A549 (cell line): Measurements from ENCODE around the gene HSPA2. TPM values are rescaled to one million over a fixed set of nuclear protein-coding genes. Genes with fewer than 3 reads are reported as not detected.

ENCODE experiments used
- ATAC-seq, 2 experiments: fragments of 200-7000 bp in 1 of 2; fragments of >200 bp in 1 of 2; cut with Nextera tagmentation in 1 of 2; cut with Tn5 transposase in 1 of 2; 3 replicates each; pipeline versions ENCODE4 v1.8.0 to v1.9.1; 2018 to 2020; ENCODE audit warnings: mild to moderate bottlenecking in 1 of 2, moderate library complexity in 1 of 2
- CTCF ChIA-PET: fragments of 300-600 bp; sonication (Branson Sonifier 250); formaldehyde crosslinking; extraction: SDS; loops from one replicate; lab custom pipeline; 2021; ENCODE audit warnings: antibody characterized with exemption, inconsistent platforms; lab: Yijun Ruan, JAX
- POLR2A ChIA-PET: fragments of 350-600 bp; formaldehyde crosslinking; extraction: SDS; loops from one replicate; lab custom pipeline; 2021; ENCODE audit warnings: antibody characterized with exemption, inconsistent platforms; lab: Yijun Ruan, JAX
- DNase-seq, 2 experiments: peaks; one replicate each; pipeline versions ENCODE4 v3.0.0 to v3.0.0-alpha.2; 2011 to 2016; ENCODE audit warnings: low read depth in 1 of 2, low spot score in 1 of 2
- FAIRE-seq: peaks from 2 replicates; lab custom pipeline; 2011; peaks lifted over from hg19 to GRCh38; lab: Jason Lieb, UNC
- H3K27ac ChIP-seq, 2 experiments: fragments of >200 bp; sonication (Bioruptor Twin); formaldehyde crosslinking; 3 replicates each; pipeline ENCODE4 v1.5.1; 2016 to 2017
- H3K4me1 ChIP-seq: fragments of >200 bp; sonication (Bioruptor Twin); formaldehyde crosslinking; 3 replicates; pipeline ENCODE4 v1.6.1; 2016
- H3K4me2 ChIP-seq: fragments of >200 bp; sonication (Bioruptor Twin); formaldehyde crosslinking; 3 replicates; pipeline ENCODE4 v1.6.1; 2016
- H3K4me3 ChIP-seq: fragments of >200 bp; sonication (Bioruptor Twin); formaldehyde crosslinking; 3 replicates; pipeline ENCODE4 v1.5.1; 2016
- H3K9me3 ChIP-seq: fragments of >200 bp; sonication (Bioruptor Twin); formaldehyde crosslinking; 3 replicates; pipeline ENCODE4 v1.6.1; 2016
- CEBPB ChIP-seq, 2 experiments: fragments of >200 bp in 1 of 2; sonication (Bioruptor Twin) in 1 of 2; formaldehyde crosslinking in 1 of 2; IDR thresholded peaks; 2 replicates each; pipeline ENCODE4 v1.6.1; 2012 to 2016
- CHD2 ChIP-seq: fragments of 150-350 bp; IDR thresholded peaks from 2 replicates; pipeline ENCODE4 v1.6.1; 2014; ENCODE audit warnings: low read length; ENCODE audit not compliant: partially characterized antibody
- EHMT2 ChIP-seq: fragments of 200-600 bp; sonication (generic); IDR thresholded peaks from 2 replicates; pipeline ENCODE4 v1.6.1; 2016; ENCODE audit warnings: antibody characterized with exemption, low read depth, mild to moderate bottlenecking, moderate library complexity
- FOSB ChIP-seq: fragments of 250-450 bp; sonication (Bioruptor Pico); IDR thresholded peaks from 2 replicates; pipeline ENCODE4 v1.5.0; 2020; ENCODE audit warnings: mild to moderate bottlenecking, moderate library complexity
- FOSL2 ChIP-seq, 2 experiments: fragments of 450-650 bp in 1 of 2; fragments of >200 bp in 1 of 2; sonication (Bioruptor Twin) in 1 of 2; formaldehyde crosslinking; IDR thresholded peaks; 2 replicates each; pipeline versions ENCODE4 v1.5.0 to v1.6.1; 2016 to 2020; ENCODE audit warnings: mild to moderate bottlenecking in 1 of 2, moderate library complexity in 1 of 2
- FOXS1 ChIP-seq: fragments of 250-450 bp; sonication (Bioruptor Pico); IDR thresholded peaks from 2 replicates; pipeline ENCODE4 v1.5.0; 2020; ENCODE audit warnings: mild to moderate bottlenecking, moderate library complexity
- HDAC2 ChIP-seq: fragments of 200-600 bp; sonication (generic); IDR thresholded peaks from 2 replicates; pipeline ENCODE4 v1.6.1; 2016
- HOXB13 ChIP-seq: fragments of 250-450 bp; sonication (Bioruptor Pico); IDR thresholded peaks from 2 replicates; pipeline ENCODE4 v1.5.0; 2020; ENCODE audit warnings: low read depth, mild to moderate bottlenecking, moderate library complexity
- JUN ChIP-seq, 2 experiments: fragments of >200 bp; sonication (Bioruptor Twin); formaldehyde crosslinking; IDR thresholded peaks; 2 replicates in 1 of 2; 3 replicates in 1 of 2; pipeline ENCODE4 v1.6.1; 2016 to 2017
- JUNB ChIP-seq: fragments of >200 bp; sonication (Bioruptor Twin); formaldehyde crosslinking; IDR thresholded peaks from 2 replicates; pipeline ENCODE4 v1.6.1; 2016
- MYC ChIP-seq: IDR thresholded peaks from 2 replicates; pipeline ENCODE4 v1.6.1; 2012; ENCODE audit warnings: mild to moderate bottlenecking, inconsistent platforms, low read length, improper control_type of control experiment, borderline replicate concordance
- NR3C1 ChIP-seq: fragments of >200 bp; sonication (Bioruptor Twin); formaldehyde crosslinking; IDR thresholded peaks from 3 replicates; pipeline ENCODE4 v1.6.1; 2017
- POLR2A ChIP-seq: IDR thresholded peaks from 2 replicates; pipeline ENCODE4 v1.6.1; 2012; ENCODE audit warnings: mild to moderate bottlenecking, low read length
- RARB ChIP-seq: fragments of 250-450 bp; sonication (Bioruptor Pico); IDR thresholded peaks from 2 replicates; pipeline ENCODE4 v1.8.0; 2021; ENCODE audit warnings: mild to moderate bottlenecking, moderate library complexity
- RFX5 ChIP-seq: fragments of 450-650 bp; IDR thresholded peaks from 2 replicates; pipeline ENCODE4 v1.7.1; 2014; ENCODE audit warnings: antibody characterized with exemption, mild to moderate bottlenecking, moderate library complexity
- RNF2 ChIP-seq: fragments of 200-600 bp; sonication (generic); IDR thresholded peaks from 2 replicates; pipeline ENCODE4 v1.6.1; 2016; ENCODE audit warnings: low read depth, mild to moderate bottlenecking, antibody characterized with exemption, moderate library complexity, borderline replicate concordance
- SREBF2 ChIP-seq: fragments of 450-650 bp; IDR thresholded peaks from 2 replicates; pipeline ENCODE4 v1.6.1; 2014; ENCODE audit warnings: mild to moderate bottlenecking, moderate library complexity
- TP53 ChIP-seq: fragments of 250-450 bp; sonication (Bioruptor Pico); IDR thresholded peaks from 2 replicates; pipeline ENCODE4 v1.5.0; 2021; ENCODE audit warnings: mild to moderate bottlenecking, moderate library complexity
- WGBS: methylation state at CpG from one replicate; pipeline ENCODE4 v1.1.6; 2017; ENCODE audit errors: missing lambda C conversion rate; 5-methylcytosine and 5-hydroxymethylcytosine counted together
- polyA plus RNA-seq, 4 experiments: library from polyadenylated mRNA; depleted of rRNA in 3 of 4; stranded (reverse); fragments of >200 nt; fragmentation: RNase III in 1 of 4; extraction: RNeasy Plus Mini Kit Qiagen cat#74134 plus additional on column Dnase treatment in 1 of 4; gene quantifications; 2 replicates in 3 of 4; 3 replicates in 1 of 4; pipeline ENCODE4 v1.2.3, GENCODE V29; 2011 to 2017
- TF ChIP-seq, protein P1 (sequence below): fragments of 250-450 bp; sonication (Bioruptor Pico); IDR thresholded peaks from 2 replicates; pipeline ENCODE4 v1.5.0; 2020; ENCODE audit warnings: low read depth, mild to moderate bottlenecking, moderate library complexity
- TF ChIP-seq, protein P2 (sequence below): fragments of >200 bp; sonication (Bioruptor Twin); formaldehyde crosslinking; IDR thresholded peaks from 3 replicates; pipeline ENCODE4 v1.6.1; 2016
- TF ChIP-seq, protein P3 (sequence below): fragments of >200 bp; sonication (Bioruptor Twin); formaldehyde crosslinking; IDR thresholded peaks from 2 replicates; pipeline ENCODE4 v1.6.1; 2016

The HSPA2 gene
- polyA plus RNA-seq, 2 of the 4 experiments (the other 2 are of a cell fraction), result 59.9 to 156 TPM

DNA sequence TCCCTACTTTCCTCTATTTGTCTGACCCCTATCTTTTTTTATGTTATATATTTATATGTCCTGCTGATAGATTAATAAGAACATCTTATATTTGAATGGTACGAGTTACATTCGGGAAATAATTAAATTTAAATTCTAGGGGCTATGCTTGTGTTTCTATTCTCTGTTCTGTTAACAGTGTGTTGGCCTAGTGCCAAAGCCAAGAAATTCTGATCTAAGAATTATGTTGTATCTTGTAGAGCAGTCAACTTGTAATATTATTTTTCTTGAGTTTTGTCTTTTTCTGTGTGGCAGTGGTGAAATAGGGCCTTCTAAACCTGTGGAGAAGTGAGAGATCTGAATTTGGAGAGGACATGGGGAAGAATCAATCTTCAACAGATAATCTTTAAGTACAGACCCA is 9.0 kb upstream of the HSPA2 start:
- 91% methylated on average over 2 of the region's 2 CpGs for WGBS
- FAIRE-seq (no peak), ATAC-seq (no peak)
- no peak overlapping the region for H3K4me2 ChIP-seq
- CTCF ChIA-PET, result interaction anchor here (1.0 to 2.6 kb wide), 2 partner anchors 105 to 380 kb away, joined by 3 to 13 read pairs; no protein-coding TSS in a partner anchor
- H3K4me3 ChIP-seq, result no peak overlapping the region
- no peak for TF ChIP-seq RARB (CRISPR knock-in tag)
- no peak for TF ChIP-seq HOXB13 (CRISPR knock-in tag)
- no peak for TF ChIP-seq RFX5
- no peak for TF ChIP-seq JUNB
- TF ChIP-seq, protein P1, sequence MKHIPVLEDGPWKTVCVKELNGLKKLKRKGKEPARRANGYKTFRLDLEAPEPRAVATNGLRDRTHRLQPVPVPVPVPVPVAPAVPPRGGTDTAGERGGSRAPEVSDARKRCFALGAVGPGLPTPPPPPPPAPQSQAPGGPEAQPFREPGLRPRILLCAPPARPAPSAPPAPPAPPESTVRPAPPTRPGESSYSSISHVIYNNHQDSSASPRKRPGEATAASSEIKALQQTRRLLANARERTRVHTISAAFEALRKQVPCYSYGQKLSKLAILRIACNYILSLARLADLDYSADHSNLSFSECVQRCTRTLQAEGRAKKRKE (CRISPR knock-in tag), result no peak
- TF ChIP-seq HDAC2, result no peak
- TF ChIP-seq, all 56 proteins: peak for 0
- POLR2A ChIA-PET, result interaction anchor here (1.2 kb wide), 1 partner anchor 9 kb away, joined by 5 read pairs; the partner anchor contains the start of gene HSPA2
- DNase-seq, result no peak
- Histone ChIP-seq H3K9me3 (no peaks in the 10 kb centered on the region), H3K27ac (no peak overlapping the region), H3K4me1 (peaks cover 4% of the 10 kb centered on the region; the same call in 2 of the 3 replicates)

DNA sequence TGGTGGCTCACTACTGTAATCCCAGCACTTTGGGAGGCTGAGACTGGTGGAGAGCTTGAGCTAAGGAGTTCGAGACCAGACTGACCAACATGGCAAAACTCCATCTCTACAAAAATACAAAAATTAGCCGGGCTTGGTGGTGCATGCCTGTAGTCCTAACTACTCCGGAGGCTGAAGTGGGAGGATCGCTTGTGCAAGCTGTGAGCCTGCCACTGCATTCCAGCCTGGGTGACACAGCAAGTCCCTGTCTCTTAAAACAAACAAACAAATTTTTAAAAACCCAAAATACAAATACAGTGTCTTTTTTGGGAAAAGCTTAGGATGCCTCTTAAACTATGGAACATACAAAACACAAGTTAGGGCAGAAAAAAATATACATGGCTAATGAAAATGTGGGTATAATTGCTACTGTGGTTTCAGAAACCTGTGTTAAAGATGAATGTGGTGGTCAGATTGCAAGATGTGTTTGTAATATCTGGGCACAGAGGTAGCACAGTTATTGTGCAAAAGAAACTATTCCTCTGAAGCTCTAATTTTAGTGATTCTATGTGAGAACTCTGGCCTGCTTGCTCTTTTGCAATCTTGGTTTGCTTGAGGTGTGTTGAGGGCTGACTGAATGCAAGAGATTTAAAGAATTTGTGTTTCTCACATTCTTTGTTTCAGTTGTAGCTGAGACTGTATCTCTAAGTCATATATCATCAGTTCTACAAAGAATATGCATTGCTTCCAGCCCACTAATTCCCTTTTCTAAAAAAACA is 3.9 kb upstream of the HSPA2 start:
- FAIRE-seq (no peak), ATAC-seq (no peak), DNase-seq (peak in 1 of 2 experiments; percentile 39)
- TF ChIP-seq CEBPB (IDR thresholded peaks at IDR 0.05), result peak; percentile 9 to 59; a peak in 3 of 4 replicates
- no peak for TF ChIP-seq NR3C1
- no peak for TF ChIP-seq FOXS1 (CRISPR knock-in tag)
- no peak for TF ChIP-seq TP53 (CRISPR knock-in tag)
- peak overlapping the region; percentile 35 to 72; a peak in 5 of 6 replicates for H3K27ac ChIP-seq
- peak overlapping the region; percentile 41 for H3K4me2 ChIP-seq
- no peak overlapping the region for H3K4me3 ChIP-seq
- WGBS, result 35% methylated on average over 4 of the region's 4 CpGs
- H3K4me1 ChIP-seq, result peaks cover 13% of the 10 kb centered on the region; the same call in 2 of the 3 replicates
- POLR2A ChIA-PET, result interaction anchor here (0.7 to 0.8 kb wide), 2 partner anchors 17 to 31 kb away, joined by 3 read pairs; no protein-coding TSS in a partner anchor
- CTCF ChIA-PET, result interaction anchor here (0.7 to 12.4 kb wide), 3 partner anchors 26 to 170 kb away, joined by 3 to 182 read pairs (median 5); no protein-coding TSS in a partner anchor
- H3K9me3 ChIP-seq, result peaks cover 6% of the 10 kb centered on the region; the same call in 2 of the 3 replicates

DNA sequence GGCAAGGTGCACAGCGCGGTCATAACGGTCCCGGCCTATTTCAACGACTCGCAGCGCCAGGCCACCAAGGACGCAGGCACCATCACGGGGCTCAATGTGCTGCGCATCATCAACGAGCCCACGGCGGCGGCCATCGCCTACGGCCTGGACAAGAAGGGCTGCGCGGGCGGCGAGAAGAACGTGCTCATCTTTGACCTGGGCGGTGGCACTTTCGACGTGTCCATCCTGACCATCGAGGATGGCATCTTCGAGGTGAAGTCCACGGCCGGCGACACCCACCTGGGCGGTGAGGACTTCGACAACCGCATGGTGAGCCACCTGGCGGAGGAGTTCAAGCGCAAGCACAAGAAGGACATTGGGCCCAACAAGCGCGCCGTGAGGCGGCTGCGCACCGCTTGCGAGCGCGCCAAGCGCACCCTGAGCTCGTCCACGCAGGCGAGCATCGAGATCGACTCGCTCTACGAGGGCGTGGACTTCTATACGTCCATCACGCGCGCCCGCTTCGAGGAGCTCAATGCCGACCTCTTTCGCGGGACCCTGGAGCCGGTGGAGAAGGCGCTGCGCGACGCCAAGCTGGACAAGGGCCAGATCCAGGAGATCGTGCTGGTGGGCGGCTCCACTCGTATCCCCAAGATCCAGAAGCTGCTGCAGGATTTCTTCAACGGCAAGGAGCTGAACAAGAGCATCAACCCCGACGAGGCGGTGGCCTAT is 875 bp downstream of the HSPA2 start:
- WGBS, result 97% methylated on average over 67 of the region's 73 CpGs
- FAIRE-seq (no peak), DNase-seq (peak in 1 of 2 experiments; percentile 18), ATAC-seq (no peak)
- CTCF ChIA-PET, result interaction anchor here (0.9 to 12.4 kb wide), 10 partner anchors 10 to 453 kb away, joined by 3 to 182 read pairs (median 8); no protein-coding TSS in a partner anchor
- TF ChIP-seq POLR2A (peak; percentile 7; the same call in 1 of the 2 replicates), RNF2 (no peak), JUN (IDR thresholded peaks at IDR 0.05) (no peak)
- POLR2A ChIA-PET, result interaction anchor here (1.1 to 2.9 kb wide), 16 partner anchors 9 to 224 kb away, joined by 3 to 68 read pairs (median 16); partner anchors contain the start of genes PPP1R36, ZBTB1 and ZBTB25
- H3K4me3 ChIP-seq, result peak overlapping the region; percentile 50
- H3K27ac ChIP-seq, result peak overlapping the region in 1 of 2 experiments; percentile 86; a peak in 3 of 6 replicates
- H3K4me2 ChIP-seq, result peak overlapping the region; percentile 83
- H3K4me1 ChIP-seq, result peaks cover 30% of the 10 kb centered on the region; the same call in 2 of the 3 replicates
- H3K9me3 ChIP-seq, result peaks cover 11% of the 10 kb centered on the region; the same call in 2 of the 3 replicates

DNA sequence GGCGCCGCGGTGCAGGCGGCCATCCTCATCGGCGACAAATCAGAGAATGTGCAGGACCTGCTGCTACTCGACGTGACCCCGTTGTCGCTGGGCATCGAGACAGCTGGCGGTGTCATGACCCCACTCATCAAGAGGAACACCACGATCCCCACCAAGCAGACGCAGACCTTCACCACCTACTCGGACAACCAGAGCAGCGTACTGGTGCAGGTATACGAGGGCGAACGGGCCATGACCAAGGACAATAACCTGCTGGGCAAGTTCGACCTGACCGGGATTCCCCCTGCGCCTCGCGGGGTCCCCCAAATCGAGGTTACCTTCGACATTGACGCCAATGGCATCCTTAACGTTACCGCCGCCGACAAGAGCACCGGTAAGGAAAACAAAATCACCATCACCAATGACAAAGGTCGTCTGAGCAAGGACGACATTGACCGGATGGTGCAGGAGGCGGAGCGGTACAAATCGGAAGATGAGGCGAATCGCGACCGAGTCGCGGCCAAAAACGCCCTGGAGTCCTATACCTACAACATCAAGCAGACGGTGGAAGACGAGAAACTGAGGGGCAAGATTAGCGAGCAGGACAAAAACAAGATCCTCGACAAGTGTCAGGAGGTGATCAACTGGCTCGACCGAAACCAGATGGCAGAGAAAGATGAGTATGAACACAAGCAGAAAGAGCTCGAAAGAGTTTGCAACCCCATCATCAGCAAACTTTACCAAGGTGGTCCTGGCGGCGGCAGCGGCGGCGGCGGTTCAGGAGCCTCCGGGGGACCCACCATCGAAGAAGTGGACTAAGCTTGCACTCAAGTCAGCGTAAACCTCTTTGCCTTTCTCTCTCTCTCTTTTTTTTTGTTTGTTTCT is 1.7 kb downstream of the HSPA2 start:
- Histone ChIP-seq H3K27ac (0 out of 6 replicates have a peak overlapping the region, but pooled peaks of 1 of the 2 experiments have one; percentile 18), H3K4me1 (peaks cover 22% of the 10 kb centered on the region; the same call in 2 of the 3 replicates), H3K9me3 (peaks cover 11% of the 10 kb centered on the region; the same call in 2 of the 3 replicates), H3K4me3 (peak overlapping the region; percentile 45), H3K4me2 (peak overlapping the region; percentile 83)
- DNase-seq, result no peak
- ChIA-PET POLR2A (interaction anchor here (1.1 to 2.9 kb wide), 3 partner anchors 27 to 126 kb away, joined by 3 to 67 read pairs (median 3); no protein-coding TSS in a partner anchor), CTCF (interaction anchor here (0.9 to 12.4 kb wide), 7 partner anchors 14 to 219 kb away, joined by 3 to 182 read pairs (median 9); no protein-coding TSS in a partner anchor)
- FAIRE-seq, result no peak
- TF ChIP-seq, protein P2, sequence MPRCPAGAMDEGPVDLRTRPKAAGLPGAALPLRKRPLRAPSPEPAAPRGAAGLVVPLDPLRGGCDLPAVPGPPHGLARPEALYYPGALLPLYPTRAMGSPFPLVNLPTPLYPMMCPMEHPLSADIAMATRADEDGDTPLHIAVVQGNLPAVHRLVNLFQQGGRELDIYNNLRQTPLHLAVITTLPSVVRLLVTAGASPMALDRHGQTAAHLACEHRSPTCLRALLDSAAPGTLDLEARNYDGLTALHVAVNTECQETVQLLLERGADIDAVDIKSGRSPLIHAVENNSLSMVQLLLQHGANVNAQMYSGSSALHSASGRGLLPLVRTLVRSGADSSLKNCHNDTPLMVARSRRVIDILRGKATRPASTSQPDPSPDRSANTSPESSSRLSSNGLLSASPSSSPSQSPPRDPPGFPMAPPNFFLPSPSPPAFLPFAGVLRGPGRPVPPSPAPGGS, result no peak
- TF ChIP-seq FOSB (CRISPR knock-in tag), result no peak
- TF ChIP-seq EHMT2, result no peak
- TF ChIP-seq FOXS1 (CRISPR knock-in tag), result no peak
- TF ChIP-seq RARB (CRISPR knock-in tag), result no peak
- TF ChIP-seq, protein P3, sequence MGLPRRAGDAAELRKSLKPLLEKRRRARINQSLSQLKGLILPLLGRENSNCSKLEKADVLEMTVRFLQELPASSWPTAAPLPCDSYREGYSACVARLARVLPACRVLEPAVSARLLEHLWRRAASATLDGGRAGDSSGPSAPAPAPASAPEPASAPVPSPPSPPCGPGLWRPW, result no peak
- no peak for TF ChIP-seq MYC
- TF ChIP-seq CHD2, result no peak
- no peak for TF ChIP-seq NR3C1
- TF ChIP-seq SREBF2, result no peak
- TF ChIP-seq FOSL2 (IDR thresholded peaks at IDR 0.05), result no peak
- TF ChIP-seq FOSL2 (CRISPR knock-in tag; IDR thresholded peaks at IDR 0.05), result no peak
- no peak for ATAC-seq
- 93% methylated on average over 61 of the region's 61 CpGs for WGBS
